ENCODE measurements around the gene MGAT4B.

DNA sequence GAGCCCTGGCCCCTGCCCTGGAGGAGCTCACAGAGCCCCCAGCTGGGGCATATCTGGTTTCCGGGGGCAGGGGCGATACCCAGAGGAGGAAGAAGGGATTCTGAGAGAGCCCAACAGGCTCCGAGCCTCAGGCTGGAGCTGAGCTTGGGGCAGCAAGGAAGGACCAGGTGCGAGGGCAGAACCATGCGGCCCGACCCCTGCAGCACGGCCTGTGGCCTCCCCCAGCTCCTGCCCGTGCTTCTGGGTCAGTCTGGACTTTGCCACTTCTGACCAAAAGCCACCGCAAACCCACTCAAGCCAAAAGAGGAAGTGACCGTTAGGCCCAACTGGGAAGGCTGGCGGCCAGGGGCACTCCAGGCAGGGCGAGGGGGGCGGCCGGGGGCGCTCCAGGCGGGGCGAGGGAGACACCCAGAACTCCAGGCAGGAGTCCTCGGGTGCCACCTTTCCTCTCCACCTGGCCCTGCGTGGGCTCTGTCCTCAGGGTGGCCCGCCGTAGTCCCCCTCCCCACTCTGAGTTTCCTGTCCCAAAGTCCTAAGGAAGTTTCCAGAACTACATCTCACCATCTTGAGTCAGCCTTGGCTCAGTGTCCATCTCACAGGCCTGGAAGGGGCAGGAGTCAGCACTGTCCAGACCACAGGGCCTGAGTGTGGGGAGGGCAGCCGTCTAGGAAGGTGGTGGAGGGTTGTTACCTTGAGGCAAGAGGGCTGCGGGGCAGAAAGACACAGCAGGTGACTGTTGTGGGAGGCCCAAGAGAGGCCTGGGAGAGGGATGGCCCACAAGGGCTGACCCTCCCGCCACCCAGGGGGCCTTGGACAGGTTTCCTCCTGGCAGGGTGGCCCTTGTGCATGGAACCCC is 13.8 kb downstream of the MGAT4B start:
- TF ChIP-seq POLR2A (IDR thresholded peaks at IDR 0.05): no peak
- TF ChIP-seq, protein P1, sequence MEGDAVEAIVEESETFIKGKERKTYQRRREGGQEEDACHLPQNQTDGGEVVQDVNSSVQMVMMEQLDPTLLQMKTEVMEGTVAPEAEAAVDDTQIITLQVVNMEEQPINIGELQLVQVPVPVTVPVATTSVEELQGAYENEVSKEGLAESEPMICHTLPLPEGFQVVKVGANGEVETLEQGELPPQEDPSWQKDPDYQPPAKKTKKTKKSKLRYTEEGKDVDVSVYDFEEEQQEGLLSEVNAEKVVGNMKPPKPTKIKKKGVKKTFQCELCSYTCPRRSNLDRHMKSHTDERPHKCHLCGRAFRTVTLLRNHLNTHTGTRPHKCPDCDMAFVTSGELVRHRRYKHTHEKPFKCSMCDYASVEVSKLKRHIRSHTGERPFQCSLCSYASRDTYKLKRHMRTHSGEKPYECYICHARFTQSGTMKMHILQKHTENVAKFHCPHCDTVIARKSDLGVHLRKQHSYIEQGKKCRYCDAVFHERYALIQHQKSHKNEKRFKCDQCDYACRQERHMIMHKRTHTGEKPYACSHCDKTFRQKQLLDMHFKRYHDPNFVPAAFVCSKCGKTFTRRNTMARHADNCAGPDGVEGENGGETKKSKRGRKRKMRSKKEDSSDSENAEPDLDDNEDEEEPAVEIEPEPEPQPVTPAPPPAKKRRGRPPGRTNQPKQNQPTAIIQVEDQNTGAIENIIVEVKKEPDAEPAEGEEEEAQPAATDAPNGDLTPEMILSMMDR (IDR thresholded peaks at IDR 0.05): no peak
